ENCODE results near the gene TJP3.
A peak's percentile ranks its signal among the peaks of the same experiment; 100 is the strongest.
"Not testable (repeated sequence)": the region's sequence is repeated elsewhere in the genome, so short reads cannot be mapped to it uniquely, and the experiment has no call there.

TJP3 gene

GRCh38 chr19:3748965-3749364, 40.8 kb downstream of the TJP3 start:
- no peak for DNase-seq

DNA sequence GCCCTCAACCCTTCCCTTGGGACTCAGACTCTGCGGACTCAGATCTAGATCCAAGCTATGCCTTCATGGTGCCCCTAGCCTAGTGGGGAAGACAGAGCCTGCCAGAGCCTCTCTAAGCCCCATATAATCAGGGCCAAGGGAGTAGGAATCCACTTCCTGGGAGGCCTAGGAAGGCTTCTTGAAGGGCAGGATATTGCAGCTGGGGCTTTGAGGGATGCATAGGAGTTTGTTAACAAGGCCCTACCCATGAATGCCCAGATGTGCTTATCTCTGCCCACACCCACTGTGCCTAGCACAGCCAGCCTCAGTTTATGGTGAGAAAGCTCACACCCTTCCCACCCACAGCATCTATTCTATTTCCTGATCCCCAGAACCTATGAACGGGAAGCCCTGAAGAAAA, 42.0 kb downstream of the TJP3 start:
- DNase-seq: no peak

GRCh38 chr19:3751236-3751635, 43.1 kb downstream of the TJP3 start:
- no peak for DNase-seq

DNA sequence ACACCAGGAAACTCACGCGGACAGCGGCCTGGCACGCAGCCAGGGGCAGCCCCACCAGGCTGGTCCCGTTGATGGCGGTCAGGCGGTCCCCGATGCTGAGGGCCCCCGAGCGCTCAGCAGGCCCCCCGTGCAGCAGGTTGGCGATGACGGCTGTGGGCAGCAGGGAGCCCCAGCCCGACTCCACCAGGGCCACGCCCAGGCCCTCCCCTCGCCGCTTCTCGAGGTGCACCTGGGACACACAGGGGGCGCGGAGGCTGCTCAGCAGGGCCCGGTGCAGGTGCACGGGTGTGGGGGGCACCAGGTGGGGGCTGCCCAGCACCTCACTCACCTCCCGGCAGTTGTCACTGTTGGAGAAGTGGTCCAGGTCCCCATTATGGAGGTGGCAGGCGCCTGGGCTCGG, 44.3 kb downstream of the TJP3 start:
- no peak for DNase-seq

DNA sequence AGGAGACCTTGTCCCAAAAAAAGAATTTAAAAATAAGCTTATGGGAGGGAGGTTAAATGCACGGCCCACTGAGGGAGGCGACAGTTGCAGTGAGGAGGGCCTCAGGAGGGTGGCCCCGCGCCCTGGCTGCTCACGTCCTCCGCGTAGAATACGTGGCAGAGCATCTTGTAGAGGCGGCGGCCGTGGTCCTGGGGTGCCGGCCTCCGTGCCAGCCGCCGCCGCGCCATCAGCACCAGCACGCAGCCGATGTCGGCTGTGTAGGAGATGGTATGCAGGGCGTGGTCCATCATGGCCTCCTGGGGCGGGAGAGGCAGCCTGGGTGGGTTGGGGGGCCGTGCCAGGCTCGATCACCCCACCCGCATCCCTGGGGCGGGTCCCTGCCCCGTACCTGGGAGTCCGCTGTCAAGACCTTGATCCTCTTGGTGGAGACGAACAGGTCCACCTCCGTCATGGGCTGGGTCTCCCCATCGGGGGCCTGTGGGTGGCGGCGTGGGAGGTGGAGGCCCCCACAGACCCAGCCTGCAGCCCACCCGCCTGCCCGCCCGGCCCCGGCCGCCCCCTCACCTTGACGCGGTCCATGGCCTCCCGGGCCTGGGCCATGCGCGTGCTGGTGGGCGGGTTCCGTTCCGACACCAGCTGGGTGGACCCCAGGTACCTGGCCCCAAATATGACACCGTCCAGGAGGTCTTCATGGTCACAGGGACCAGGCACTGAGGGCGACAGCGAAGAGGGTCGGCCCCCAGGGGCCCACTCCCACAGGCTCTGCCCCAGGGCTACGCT, 45.6 kb downstream of the TJP3 start:
- no peak for DNase-seq

GRCh38 chr19:3757705-3758104, 49.5 kb downstream of the TJP3 start:
- not testable (repeated sequence) for DNase-seq

DNA sequence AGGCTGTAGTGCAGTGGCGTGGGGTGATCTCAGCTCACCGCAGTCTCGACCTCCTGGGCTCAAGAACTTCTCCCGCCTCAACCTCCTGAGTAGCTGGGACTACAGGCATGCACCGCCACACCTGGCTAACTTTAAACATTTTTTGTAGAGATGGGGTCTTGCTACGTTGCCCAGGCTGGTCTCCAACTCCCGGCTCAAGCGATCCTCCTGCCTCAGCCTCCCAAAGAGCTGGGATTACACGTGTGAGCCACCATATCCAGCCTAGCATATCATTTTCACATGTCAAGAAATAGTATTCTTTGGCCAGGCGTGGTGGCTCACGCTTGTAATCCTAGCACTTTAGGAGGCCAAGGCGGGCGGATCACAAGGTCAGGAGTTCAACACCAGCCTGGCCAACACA, 50.1 kb downstream of the TJP3 start:
- DNase-seq: not testable (repeated sequence)

DNA sequence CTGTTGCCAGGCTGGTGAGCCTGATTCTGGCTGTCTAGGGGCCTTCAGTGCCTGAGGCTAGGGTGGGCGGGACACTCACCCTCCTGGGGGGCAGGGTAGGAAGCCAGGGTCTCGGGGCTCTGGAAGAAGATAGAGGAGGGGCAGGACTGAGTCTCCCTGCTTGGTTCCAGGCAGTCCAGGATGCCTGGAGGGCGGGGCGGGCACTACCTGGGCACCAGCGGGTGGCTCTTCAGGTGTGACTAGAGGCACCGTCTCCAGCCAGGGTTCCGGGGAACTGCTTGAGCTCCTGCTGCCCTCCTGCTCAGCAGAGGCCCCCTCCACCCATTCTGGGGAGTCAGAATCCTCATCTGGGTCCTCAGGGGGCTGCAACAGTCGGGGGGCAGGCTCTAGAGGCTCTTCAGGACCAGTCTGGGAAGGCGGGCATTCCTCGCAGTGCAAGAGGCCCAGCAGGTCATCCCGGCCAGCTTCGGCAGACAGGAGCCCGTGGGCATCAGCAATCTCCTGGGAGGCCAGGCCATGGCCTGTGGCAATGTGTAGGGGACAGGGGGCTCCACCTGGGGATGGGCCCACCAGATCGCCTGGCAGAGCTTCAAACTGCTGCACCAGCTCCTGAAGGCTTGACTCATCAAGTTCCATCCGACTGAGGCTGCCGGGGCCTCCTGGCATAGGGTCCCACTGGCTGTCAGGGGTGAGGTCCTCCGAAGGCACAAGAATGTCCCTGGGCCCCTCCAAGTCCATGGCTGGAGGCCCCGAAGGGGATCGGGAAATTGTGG, 51.5 kb downstream of the TJP3 start:
- DNase-seq: no peak

- peak; percentile 31 to 37 for DNase-seq
Measured at GRCh38 chr19:3760871-3761361, 52.7 kb downstream of the TJP3 start.

DNA sequence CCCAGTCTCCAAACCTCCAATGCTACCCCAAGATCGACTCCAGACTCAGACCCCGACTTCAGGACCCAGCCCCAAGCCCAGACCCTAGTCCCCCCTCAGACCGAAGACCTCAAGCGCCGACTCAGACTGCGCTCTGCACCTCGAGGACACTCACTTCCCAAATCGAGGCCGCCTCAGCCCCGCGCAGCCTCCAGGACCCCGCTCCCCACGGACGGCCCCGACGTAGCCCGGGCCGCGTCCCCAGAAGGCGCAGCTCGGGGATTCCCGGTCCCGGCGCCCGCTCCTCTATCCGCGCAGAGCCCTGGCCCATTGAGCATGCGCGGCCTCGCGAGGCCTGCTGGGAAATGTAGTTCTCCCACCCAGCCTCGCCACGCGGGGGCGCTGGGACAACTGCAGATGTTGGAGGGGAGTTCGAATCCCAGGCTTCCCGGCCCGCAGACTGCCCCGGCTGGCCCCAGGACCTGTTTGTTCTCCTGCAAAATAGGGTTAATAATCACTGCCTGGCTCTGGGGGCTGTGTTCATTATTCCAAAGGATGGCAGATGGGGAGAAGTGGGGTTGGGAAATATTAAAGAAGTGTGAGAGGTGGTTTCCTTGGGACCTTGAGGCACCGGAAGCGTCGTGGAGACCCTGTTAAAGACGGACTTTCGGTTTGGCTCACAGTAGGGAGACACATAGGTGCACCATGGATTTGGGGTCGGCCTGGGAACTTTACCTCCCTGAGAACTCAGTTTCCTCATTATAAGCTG, 53.4 kb downstream of the TJP3 start, which contains the start of gene APBA3:
TSS of gene APBA3 (minus strand) at position 311 of the 748 bp plus-strand sequence. CDS start 1,428 bp downstream, outside the sequence.
- DNase-seq: peak; percentile 99 to 100

DNA sequence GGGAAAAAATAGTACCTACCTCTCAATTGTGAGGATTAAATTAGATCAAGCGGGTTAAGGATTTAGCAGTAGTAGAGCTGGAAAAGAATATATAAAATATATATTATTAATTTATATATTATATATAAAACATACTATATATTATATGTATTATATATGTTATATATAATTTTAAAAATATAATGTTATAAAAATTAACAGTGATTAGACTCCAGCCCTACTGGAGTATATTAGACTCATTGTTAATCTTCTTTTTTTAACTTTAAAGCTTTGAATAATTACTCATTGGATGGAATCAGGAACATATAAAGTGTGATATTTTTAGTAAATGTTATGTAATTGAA, 53.9 kb downstream of the TJP3 start:
- no peak for DNase-seq

DNA sequence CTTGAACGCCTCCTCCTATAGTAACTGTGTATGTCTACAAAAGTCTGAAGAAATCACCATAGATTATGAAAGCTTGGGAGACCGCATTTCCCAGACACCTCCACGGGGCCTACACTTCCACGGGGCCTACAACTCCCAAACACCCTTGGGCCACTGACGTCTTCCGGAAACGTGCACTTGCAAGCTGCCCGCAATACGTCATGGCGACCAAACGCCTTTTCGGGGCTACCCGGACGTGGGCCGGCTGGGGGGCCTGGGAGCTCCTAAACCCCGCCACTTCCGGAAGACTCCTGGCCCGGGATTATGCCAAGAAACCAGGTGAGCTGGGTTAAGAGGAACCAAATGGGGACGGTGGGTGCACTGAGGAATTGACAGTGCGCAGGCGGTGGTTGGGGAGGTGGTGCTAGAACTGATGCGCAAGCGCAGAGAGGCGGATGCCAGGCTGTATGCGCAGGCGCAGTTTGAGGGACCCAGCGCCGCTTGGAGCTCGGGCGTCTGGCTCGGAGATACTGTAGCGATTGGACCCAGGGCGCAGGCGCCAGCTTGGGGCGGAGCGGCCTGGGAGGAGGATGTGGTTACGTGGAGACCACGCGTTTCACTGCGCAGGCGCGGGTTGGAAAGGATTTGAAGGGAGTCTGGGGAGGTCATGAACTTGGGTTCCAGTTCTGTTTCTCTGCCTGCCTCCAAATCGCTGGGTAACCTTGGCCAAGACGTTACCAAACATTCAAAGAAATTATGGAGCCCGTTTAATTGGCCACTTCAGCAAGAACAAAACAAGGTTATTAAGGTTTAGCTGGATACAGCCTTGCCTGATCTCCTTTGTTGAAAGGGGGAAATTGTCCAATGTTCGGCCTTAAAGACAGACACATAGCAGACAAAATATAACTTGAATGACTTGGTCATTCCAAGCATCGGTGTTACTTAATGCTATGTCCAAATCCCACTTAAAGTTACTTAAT, 54.6 kb downstream of the TJP3 start, which contains the start of gene MRPL54:
TSS of gene MRPL54 (plus strand) at position 182 of the 959 bp plus-strand sequence. CDS start at position 201, 19 bp downstream.
- DNase-seq: peak; percentile 99

- no peak for DNase-seq
Measured at GRCh38 chr19:3765121-3765520, 56.9 kb downstream of the TJP3 start.

DNA sequence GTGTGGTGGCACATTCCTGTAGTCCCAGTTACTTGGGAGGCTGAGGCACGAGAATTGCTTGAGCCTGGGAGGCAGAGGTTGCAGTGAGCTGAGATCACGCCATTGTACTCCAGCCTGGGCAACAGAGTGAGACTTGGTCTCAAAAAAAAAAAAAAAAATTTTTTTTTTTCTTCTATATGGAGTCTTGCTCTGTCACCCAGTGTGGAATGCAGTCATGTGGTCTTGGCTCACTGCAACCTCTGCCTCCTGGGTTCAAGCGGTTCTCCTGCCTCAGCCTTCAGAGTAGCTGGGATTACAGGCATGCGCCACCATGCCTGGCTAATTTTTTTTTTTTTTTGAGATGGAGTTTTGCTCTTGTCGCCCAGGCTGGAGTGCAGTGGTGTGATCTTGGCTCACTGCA, 57.6 kb downstream of the TJP3 start:
- DNase-seq: not testable (repeated sequence)

- peak; percentile 31 to 36 for DNase-seq
Measured at GRCh38 chr19:3766520-3766919, 58.3 kb downstream of the TJP3 start.

- no peak for DNase-seq
Measured at GRCh38 chr19:3767050-3767449, 58.9 kb downstream of the TJP3 start.

DNA sequence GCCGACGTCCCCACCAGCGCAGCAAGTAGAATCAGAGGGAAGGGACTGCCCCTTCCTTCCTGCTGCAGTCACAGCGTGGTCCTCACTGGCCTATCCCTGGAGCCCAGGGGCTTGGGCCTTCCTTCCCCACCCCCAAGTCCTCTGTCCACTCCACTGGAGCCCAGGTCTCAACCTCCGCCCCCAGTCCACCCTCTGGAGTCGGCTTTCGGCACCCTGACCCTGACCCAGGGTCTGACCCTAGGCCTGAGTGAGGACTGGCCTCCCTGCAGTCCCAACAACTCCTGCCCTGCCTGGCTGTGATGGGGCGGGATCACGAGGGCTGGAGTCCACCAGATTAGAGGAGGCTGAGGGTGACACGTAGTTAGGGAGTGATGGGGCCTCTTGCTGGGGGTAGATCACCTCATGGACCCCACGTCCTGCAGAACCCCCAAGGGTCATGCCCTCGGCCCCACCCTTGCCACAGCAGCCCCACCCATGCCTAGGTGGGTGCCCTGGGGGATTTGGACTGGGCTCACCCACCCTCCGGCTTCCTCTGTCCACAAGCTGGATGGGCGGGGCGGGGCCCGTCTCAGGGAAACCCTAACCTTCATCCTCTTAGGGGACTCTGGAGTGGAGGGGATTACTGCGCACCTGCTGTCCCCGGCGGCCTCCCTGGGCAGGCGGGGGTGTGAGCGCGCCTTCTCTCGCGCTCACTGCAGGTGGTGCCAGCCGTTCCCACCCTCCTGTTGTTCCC, 60.0 kb downstream of the TJP3 start:
- no peak for DNase-seq

- DNase-seq: no peak
Measured at GRCh38 chr19:3768748-3769099, 60.5 kb downstream of the TJP3 start.

DNA sequence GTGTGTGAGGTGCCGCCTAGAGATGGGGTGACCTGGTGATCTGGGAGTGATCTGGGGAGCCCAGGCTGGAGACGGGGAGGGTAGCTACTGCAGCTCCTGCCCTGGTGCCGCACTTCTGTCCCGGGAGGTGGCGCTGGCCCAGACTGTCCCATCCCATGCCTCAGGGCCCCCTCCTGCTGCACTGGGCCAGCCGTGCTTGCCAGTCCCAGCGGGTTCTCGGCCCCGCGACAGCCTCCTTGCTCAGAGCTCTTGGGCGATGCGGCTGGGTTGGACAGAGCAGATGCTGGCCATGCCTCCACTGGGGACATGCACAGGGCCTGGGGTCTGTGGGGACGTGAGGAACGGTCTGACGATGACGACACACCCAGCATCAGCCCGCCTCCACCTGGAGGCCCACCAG, 61.3 kb downstream of the TJP3 start:
- no peak for DNase-seq

GRCh38 chr19:3770136-3770999, 62.2 kb downstream of the TJP3 start:
- DNase-seq: no peak
